Measurements from ENCODE around the gene MRPL2. TPM values are rescaled to one million over a fixed set of nuclear protein-coding genes. Genes with fewer than 3 reads are reported as not detected.
A peak's percentile ranks its signal among the peaks of the same experiment; 100 is the strongest.

MRPL2 gene
- total RNA-seq (10 to 100 TPM; 35.2 to 43.4 TPM), polyA plus RNA-seq (ENCODE audit: insufficient read length in 6 of 6) (10 to 100 TPM; 36.2 to 48.0 (median 40.5) TPM)
- long read RNA-seq, donor 1, transcript MRPL2-208 (3 exons, 570 nt): minor isoform, 8 of 36 reads
- long read RNA-seq, donor 1, transcript MRPL2-203 (2 exons, 689 nt): major isoform, 11 of 36 reads
- long read RNA-seq, donor 1, transcript MRPL2-202 (7 exons, 1,588 nt): minor isoform, 5 of 36 reads
- long read RNA-seq, donor 1, partial matches to known transcripts: 7 of 36 reads
- long read RNA-seq, donor 1, other reads (novel, unspliced or antisense): 0 of 36 reads
- long read RNA-seq, donor 2, transcript MRPL2-206 (2 exons, 428 nt): minor isoform, 5 of 24 reads
- long read RNA-seq, donor 2, transcript MRPL2-208 (3 exons, 570 nt): minor isoform, 5 of 24 reads
- long read RNA-seq, donor 2, transcript MRPL2-202 (7 exons, 1,588 nt): minor isoform, 5 of 24 reads
- long read RNA-seq, donor 2, transcript MRPL2-203 (2 exons, 689 nt): major isoform, 8 of 24 reads
- long read RNA-seq, donor 2, partial matches to known transcripts: 0 of 24 reads
- long read RNA-seq, donor 2, other reads (novel, unspliced or antisense): 0 of 24 reads
- long read RNA-seq, donor 3, transcript MRPL2-208 (3 exons, 570 nt): minor isoform, 7 of 31 reads
- long read RNA-seq, donor 3, transcript MRPL2-203 (2 exons, 689 nt): major isoform, 10 of 31 reads
- long read RNA-seq, donor 3, transcript MRPL2-202 (7 exons, 1,588 nt): major isoform, 10 of 31 reads
- long read RNA-seq, donor 3, partial matches to known transcripts: 0 of 31 reads
- long read RNA-seq, donor 3, other reads (novel, unspliced or antisense): 0 of 31 reads
- long read RNA-seq, donor 4, transcript MRPL2-208 (3 exons, 570 nt): minor isoform, 5 of 29 reads
- long read RNA-seq, donor 4, transcript MRPL2-202 (7 exons, 1,588 nt): major isoform, 12 of 29 reads
- long read RNA-seq, donor 4, transcript MRPL2-203 (2 exons, 689 nt): minor isoform, 7 of 29 reads
- long read RNA-seq, donor 4, partial matches to known transcripts: 0 of 29 reads
- long read RNA-seq, donor 4, other reads (novel, unspliced or antisense): 2 of 29 reads
- long read RNA-seq, donor 5, transcript MRPL2-208 (3 exons, 570 nt): major isoform, 6 of 19 reads
- long read RNA-seq, donor 5, transcript MRPL2-203 (2 exons, 689 nt): minor isoform, 5 of 19 reads
- long read RNA-seq, donor 5, partial matches to known transcripts: 0 of 19 reads
- long read RNA-seq, donor 5, other reads (novel, unspliced or antisense): 0 of 19 reads
- long read RNA-seq, donor 6, transcript MRPL2-203 (2 exons, 689 nt): major isoform, 8 of 19 reads
- long read RNA-seq, donor 6, transcript MRPL2-202 (7 exons, 1,588 nt): minor isoform, 6 of 19 reads
- long read RNA-seq, donor 6, partial matches to known transcripts: 0 of 19 reads
- long read RNA-seq, donor 6, other reads (novel, unspliced or antisense): 0 of 19 reads
- long read RNA-seq, donor 7, partial matches to known transcripts: 5 of 15 reads
- long read RNA-seq, donor 7, other reads (novel, unspliced or antisense): 0 of 15 reads
- long read RNA-seq, donor 8, transcript MRPL2-202 (7 exons, 1,588 nt): major isoform, 8 of 26 reads
- long read RNA-seq, donor 8, transcript MRPL2-203 (2 exons, 689 nt): minor isoform, 5 of 26 reads
- long read RNA-seq, donor 8, partial matches to known transcripts: 10 of 26 reads
- long read RNA-seq, donor 8, other reads (novel, unspliced or antisense): 0 of 26 reads
- long read RNA-seq, donor 9: 0 reads
- long read RNA-seq, donor 10, transcript MRPL2-202 (7 exons, 1,588 nt): major isoform, 16 of 28 reads
- long read RNA-seq, donor 10, partial matches to known transcripts: 1 of 28 reads
- long read RNA-seq, donor 10, other reads (novel, unspliced or antisense): 5 of 28 reads
- long read RNA-seq, donor 11, transcript MRPL2-203 (2 exons, 689 nt): major isoform, 13 of 31 reads
- long read RNA-seq, donor 11, transcript MRPL2-202 (7 exons, 1,588 nt): minor isoform, 5 of 31 reads
- long read RNA-seq, donor 11, partial matches to known transcripts: 7 of 31 reads
- long read RNA-seq, donor 11, other reads (novel, unspliced or antisense): 0 of 31 reads
- long read RNA-seq, donor 12, transcript MRPL2-208 (3 exons, 570 nt): minor isoform, 5 of 32 reads
- long read RNA-seq, donor 12, transcript MRPL2-202 (7 exons, 1,588 nt): major isoform, 12 of 32 reads
- long read RNA-seq, donor 12, partial matches to known transcripts: 8 of 32 reads
- long read RNA-seq, donor 12, other reads (novel, unspliced or antisense): 0 of 32 reads

DNA sequence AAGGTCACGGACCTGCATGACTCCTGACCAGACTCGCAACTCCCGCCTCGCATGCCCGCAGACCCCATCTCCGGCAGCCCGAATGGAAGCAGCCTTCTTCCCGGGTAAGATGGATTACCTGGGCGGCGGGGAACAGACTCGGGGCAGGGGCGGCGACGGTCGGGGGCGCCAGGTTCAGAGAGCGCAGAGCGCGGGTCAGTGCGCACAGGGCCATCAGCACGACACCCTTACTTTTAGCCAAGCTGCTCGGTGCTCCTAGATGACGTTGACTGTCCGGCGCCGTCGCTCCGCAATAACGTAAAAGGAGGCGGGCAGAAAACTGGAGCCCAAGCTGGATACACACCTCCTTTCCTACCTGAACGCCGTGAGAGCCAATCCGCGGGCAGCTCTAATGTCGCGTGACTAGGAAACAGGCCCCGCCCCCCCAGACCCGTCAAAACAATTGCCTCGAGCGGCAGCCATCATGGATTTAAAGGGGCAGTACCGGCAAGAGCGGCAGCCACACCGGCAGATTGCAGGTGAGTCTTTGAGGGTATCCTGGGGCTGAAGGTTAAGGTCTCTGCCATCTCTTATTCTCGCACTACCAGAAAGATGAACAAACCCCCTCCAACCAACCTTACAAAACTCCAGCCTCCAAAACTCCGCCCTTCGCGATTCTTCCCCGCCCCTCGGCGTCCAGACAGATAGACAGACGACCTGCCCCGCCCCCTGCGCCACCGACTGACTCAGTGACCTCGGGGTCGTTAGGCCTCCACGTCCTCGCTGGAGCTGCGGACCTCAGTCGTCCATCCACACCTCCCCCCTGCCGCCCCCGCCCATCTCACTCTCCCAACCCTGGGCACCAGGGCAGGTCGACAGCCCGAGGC is at the start of gene MRPL2, which contains the start of gene KLC4:
Gene MRPL2, minus strand, starts transcription at position 267 of the 866 bp plus-strand sequence. Its CDS starts 53 bp downstream, at position 214.
Gene KLC4, plus strand, starts transcription at position 464 of the 866 bp plus-strand sequence. CDS start 1,705 bp downstream, outside the sequence.
- TF ChIP-seq, protein P1, sequence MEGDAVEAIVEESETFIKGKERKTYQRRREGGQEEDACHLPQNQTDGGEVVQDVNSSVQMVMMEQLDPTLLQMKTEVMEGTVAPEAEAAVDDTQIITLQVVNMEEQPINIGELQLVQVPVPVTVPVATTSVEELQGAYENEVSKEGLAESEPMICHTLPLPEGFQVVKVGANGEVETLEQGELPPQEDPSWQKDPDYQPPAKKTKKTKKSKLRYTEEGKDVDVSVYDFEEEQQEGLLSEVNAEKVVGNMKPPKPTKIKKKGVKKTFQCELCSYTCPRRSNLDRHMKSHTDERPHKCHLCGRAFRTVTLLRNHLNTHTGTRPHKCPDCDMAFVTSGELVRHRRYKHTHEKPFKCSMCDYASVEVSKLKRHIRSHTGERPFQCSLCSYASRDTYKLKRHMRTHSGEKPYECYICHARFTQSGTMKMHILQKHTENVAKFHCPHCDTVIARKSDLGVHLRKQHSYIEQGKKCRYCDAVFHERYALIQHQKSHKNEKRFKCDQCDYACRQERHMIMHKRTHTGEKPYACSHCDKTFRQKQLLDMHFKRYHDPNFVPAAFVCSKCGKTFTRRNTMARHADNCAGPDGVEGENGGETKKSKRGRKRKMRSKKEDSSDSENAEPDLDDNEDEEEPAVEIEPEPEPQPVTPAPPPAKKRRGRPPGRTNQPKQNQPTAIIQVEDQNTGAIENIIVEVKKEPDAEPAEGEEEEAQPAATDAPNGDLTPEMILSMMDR (IDR thresholded peaks at IDR 0.05): no peak
- peaks cover 15 to 33% of the 10 kb centered on the region in 2 donors for H3K4me1 ChIP-seq
- intact Hi-C loops (cut with DNase I): no loop called here
- H3K27me3 ChIP-seq: no peaks in the 10 kb centered on the region
- H3K27ac ChIP-seq: peak within 1 kb of the TSS; percentile 86 to 90
- H3K36me3 ChIP-seq: peaks cover 0 to 43% of the 10 kb centered on the region in 2 donors
- peak; percentile 97 to 99 (median 98) for DNase-seq
- no peaks in the 10 kb centered on the region for H3K9me3 ChIP-seq
- peak within 1 kb of the TSS; percentile 78 to 83 for H3K4me3 ChIP-seq
- peak; percentile 95 for ATAC-seq

DNA sequence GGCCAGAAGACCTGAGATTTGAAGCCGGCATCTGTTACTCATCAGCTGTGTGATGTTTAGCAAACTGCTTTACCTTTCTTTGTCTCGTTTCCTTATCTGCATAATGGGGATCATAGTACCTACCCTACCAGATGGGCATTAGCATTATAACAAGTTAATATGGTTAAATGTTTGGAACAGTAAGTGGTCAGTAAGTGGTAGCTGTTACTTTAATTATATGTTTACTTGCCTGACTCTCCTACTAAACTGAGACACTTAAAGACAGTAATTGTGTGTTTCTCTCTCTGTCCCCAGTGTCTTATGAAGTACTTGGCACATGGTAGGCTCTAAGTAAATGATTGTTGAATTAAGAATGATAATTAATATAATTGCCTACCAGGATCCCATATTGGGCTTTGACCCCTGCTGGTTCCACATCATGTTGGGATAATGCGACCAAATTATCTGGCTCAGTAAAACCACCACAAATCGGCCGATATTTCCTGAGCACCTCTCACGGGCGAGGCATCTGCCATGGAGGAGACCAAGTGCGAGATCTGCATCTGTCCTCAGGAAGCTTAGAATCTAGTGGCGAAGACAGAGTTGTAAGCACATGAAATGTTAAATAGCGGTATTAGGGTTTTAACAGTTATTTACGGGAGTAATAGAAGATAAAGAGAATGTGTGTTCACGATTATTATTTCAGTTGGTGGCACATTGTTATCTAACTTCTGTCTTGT is 48.3 kb upstream of the MRPL2 start:
- Histone ChIP-seq H3K27ac (no peak overlapping the region), H3K4me1 (no peaks in the 10 kb centered on the region), H3K4me3 (no peak overlapping the region), H3K27me3 (no peaks in the 10 kb centered on the region), H3K9me3 (no peaks in the 10 kb centered on the region), H3K36me3 (no peaks in the 10 kb centered on the region)
- intact Hi-C loops (cut with DNase I): no loop called here
- DNase-seq (no peak), ATAC-seq (no peak)
- TF ChIP-seq, protein P1 (IDR thresholded peaks at IDR 0.05): no peak

DNA sequence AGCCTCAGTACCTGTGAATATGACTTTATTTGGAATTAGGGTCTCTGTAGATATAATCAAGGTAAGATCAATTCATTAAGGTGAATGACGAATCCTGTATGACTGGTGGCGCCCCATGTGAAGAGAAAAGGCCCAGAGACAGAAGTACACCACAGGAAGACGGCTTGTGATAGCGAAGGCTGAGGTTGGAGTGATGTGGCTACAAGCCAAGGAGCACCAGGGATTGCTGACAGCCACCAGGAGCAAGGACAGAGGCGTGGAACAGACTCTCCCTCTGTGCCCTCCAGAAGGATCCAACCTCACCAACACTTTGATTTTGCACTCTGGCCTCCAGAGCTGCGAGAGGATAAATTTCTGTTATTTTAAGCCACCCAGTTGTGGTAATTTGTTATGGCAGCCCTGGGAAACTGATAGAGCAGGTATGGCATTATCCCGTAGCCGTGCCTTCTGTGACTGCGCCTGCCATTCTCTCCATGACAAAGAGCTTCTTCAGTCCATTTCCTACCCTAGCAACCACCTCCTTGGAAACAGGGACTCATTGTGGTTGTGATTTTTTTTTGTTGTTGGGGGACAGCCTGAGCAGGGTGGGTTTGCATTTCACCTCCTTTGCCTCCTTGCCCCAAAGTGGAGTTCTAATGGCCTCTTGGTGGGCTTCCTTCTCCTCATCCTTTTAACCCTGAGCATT is 46.4 kb upstream of the MRPL2 start:
- DNase-seq: no peak
- no peak for ATAC-seq
- TF ChIP-seq, protein P1 (IDR thresholded peaks at IDR 0.05): no peak
- Histone ChIP-seq H3K27ac (no peak overlapping the region), H3K4me1 (no peaks in the 10 kb centered on the region), H3K27me3 (no peaks in the 10 kb centered on the region), H3K4me3 (no peak overlapping the region), H3K36me3 (no peaks in the 10 kb centered on the region), H3K9me3 (no peaks in the 10 kb centered on the region)
- intact Hi-C loops (cut with DNase I): no loop called here

Data from left lung (tissue), 14 donors.